Measurements from ENCODE around the gene COL23A1.

COL23A1 gene

GRCh38 chr5:178364326-178364675, 225.9 kb downstream of the COL23A1 start:
- no peak for DNase-seq (ENCODE audit: low read depth, low spot score)

- DNase-seq (ENCODE audit: low read depth, low spot score), result no peak
Measured at GRCh38 chr5:178363501-178364325, 226.5 kb downstream of the COL23A1 start.

- DNase-seq (ENCODE audit: low read depth, low spot score), result no peak
Measured at GRCh38 chr5:178361657-178362445, 228.3 kb downstream of the COL23A1 start.

- no peak for DNase-seq (ENCODE audit: low read depth, low spot score)
Measured at GRCh38 chr5:178360926-178361235, 229.3 kb downstream of the COL23A1 start.

DNA sequence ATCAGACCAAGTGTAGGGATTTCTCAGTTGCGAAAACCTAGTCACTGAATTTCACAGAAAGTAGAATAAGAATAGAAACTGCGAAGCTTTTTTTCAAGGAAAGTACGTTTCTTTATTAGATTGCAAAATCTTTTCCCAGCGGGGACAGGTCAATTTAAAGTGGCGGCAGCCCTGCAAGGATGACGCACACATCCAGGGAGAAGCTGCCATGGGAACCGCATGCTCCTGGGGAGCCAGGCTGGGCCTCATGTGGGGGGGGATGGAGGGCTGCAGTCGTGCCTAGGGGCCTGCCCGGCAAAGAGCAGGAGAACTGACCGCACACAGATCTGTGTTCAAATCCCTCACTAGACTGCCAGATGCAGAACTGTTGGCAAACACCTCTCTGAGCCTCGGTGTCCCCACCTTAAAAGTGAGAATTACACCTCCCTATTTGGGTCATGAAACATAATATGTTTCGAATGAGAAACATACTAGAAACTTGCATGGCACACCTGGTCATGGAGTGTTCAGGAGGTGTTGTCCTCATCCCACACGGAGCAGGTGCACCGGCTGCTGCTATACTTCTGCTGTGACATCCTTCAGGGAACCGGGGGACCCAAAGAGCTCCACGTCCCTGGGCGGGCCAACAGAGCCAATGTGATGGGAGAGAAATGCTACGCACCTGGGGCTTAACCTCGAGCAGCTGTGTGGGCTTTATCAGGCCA, 229.8 kb downstream of the COL23A1 start:
- DNase-seq (ENCODE audit: low read depth, low spot score), result no peak

DNA sequence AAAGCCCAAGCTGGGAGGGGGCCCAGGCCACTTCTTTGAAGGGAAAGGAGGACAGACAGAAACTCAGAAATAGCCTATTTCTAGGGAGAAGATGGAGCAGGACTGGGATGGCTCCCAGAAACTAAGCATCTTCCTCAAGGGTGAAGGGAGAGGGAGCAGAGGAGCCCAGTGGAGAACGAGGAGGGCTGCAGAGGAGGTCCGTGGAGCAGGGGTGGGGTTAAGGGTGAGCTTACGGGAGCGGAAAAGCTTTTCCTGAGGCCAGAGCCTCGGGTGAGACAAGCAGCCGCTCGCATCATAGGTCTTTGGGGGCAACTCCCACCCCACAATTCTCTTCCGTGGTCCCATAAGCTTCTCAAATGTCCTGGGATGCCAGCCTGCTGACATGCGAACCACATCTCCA, 230.5 kb downstream of the COL23A1 start:
- no peak for DNase-seq (ENCODE audit: low read depth, low spot score)

DNA sequence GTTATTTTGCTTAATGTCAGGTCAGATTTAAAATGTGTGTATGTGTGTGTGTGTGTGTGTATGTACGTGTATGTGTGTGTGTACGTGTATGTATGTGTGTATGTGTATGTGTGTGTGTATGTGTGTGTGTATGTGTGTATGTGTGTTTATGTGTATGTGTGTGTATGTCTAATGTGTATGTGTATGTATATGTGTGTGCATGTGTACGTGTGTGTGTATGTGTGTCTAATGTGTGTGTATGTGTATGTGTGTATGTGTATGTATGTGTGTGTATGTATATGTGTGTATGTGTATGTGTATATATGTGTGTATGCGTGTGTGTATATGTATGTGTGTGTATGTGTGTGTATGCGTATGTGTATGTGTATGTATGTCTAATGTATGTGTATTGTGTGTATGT, 232.5 kb downstream of the COL23A1 start:
- DNase-seq (ENCODE audit: low read depth, low spot score), result no peak

DNA sequence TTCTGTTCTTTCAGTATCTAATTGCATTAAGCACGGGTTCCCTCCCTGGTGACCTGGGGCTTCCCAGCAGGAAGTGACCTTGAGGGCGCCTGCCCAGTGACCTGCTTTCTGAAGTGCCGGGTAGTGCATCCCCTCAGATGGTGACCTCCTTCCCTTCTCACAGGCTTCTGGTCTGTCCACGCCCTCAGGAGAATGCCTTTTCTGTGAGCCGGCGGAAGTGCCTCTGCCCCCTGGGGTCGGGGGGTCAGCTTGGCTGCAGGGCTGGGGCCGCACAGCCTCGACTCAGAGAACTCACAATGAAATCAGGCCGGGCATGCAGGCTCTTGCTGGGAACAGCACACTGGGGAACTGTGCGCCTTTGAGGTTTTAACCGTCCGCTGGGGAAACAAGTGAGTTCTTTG, 233.1 kb downstream of the COL23A1 start:
- no peak for DNase-seq (ENCODE audit: low read depth, low spot score)

GRCh38 chr5:178356431-178356872, 233.7 kb downstream of the COL23A1 start:
- no peak for DNase-seq (ENCODE audit: low read depth, low spot score)

DNA sequence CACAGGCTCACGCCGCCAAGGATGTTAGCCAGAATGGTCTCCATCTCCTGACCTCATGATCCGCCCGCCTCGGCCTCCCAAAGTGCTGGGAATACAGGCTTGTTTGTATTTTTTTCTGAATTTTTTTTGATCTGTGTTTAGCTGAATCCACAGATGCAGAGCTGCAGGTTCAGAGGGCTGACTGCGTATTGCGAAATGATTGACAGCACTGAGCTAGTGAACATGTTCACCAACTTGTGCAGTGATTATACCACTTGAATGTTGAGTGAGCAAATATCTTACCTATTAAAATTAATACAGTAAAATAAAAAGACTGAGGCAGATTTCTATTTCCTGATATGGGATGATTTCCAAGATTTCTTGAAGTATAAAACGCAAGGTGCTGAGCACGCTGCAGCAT, 234.5 kb downstream of the COL23A1 start:
- DNase-seq (ENCODE audit: low read depth, low spot score), result no peak

DNA sequence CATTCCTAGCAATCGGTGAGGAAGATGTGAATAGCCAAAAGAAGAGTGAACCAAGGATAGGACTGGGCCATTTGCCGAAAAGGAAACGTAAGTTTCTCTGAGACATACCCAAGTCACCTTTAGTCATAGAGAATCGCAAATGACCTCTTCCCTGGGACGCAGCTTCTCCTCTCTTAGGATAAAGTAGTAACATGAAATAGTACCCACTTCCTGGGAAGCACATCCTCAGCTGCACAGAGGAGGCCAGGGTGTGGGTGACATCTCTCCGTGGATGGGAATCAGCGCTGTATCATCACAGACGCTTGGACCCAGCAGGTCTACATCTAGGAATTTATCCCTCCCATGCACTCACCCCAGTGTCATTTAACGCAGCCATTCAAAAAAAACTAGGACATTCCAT, 236.7 kb downstream of the COL23A1 start:
- DNase-seq (ENCODE audit: low read depth, low spot score), result no peak

GRCh38 chr5:178352035-178352349, 238.2 kb downstream of the COL23A1 start:
- no peak for DNase-seq (ENCODE audit: low read depth, low spot score)

- no peak for DNase-seq (ENCODE audit: low read depth, low spot score)
Measured at GRCh38 chr5:178351221-178352034, 238.8 kb downstream of the COL23A1 start.

GRCh38 chr5:178350361-178351220, 239.6 kb downstream of the COL23A1 start:
- no peak for DNase-seq (ENCODE audit: low read depth, low spot score)

GRCh38 chr5:178349625-178350353, 240.4 kb downstream of the COL23A1 start:
- no peak for DNase-seq (ENCODE audit: low read depth, low spot score)

- DNase-seq (ENCODE audit: low read depth, low spot score), result no peak
Measured at GRCh38 chr5:178349075-178349511, 241.1 kb downstream of the COL23A1 start.

- no peak for DNase-seq (ENCODE audit: low read depth, low spot score)
Measured at GRCh38 chr5:178348356-178349074, 241.7 kb downstream of the COL23A1 start.

- DNase-seq (ENCODE audit: low read depth, low spot score), result no peak
Measured at GRCh38 chr5:178347956-178348355, 242.2 kb downstream of the COL23A1 start.

DNA sequence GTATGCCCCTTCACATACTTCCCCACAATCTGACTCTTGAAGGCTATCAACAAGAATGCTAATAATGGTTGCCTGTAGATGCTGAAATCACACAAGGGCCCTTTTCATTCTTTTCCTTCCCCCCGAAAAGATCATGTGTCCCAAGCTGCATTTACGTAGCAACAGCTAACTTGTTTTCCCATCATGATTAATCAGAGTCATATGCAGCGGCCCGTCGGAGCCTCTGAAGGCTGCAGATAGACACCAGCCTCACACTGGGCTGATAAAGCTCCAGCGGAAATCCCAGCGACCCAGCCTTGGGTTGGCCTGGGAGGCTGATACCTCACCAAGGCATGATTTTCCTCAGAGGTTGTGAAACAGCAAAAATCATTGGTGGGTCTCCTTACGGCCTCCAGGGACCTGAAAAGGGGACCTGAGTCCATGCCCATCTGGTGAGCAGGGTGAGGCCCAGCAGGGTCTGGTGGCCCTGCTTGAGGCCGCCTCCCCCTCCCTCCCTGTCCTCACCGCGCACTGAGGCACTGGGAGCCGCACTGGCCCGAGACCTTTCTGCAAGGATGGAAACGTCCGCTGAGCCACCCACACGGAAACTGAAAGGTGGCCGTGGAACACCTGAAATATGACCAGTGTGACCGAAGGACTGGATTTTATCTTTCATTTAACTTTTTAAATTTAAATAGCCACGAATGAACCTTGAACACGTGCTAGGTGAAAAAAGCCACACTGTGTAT, 243.4 kb downstream of the COL23A1 start:
- DNase-seq (ENCODE audit: low read depth, low spot score), result no peak

All from smooth muscle cell of the brain vasculature (primary cell).